K562 (cell line): ENCODE data around the gene MOB1A. TPM values are rescaled to one million over a fixed set of nuclear protein-coding genes. Genes with fewer than 3 reads are reported as not detected.
A peak's percentile ranks its signal among the peaks of the same experiment; 100 is the strongest.

Source experiments
- ADNP ChIP-seq: fragments of 200-800 bp; sonication (Bioruptor generic); IDR thresholded peaks from 2 replicates; pipeline ENCODE4 v1.6.1; 2016; ENCODE audit warnings: missing genetic modification characterization, missing compliant biosample characterization
- CREB1 ChIP-seq, 2 experiments: sonication (generic) in 1 of 2; formaldehyde crosslinking in 1 of 2; IDR thresholded peaks; 2 replicates each; pipeline versions ENCODE4 v1.6.1 to v1.8.0; 2012 to 2022; ENCODE audit warnings: inconsistent platforms in 1 of 2, mild to moderate bottlenecking in 1 of 2, missing genetic modification reagents in 1 of 2, moderate library complexity in 1 of 2
- ESRRA ChIP-seq: fragments of 450-650 bp; IDR thresholded peaks from 2 replicates; pipeline ENCODE4 v1.6.1; 2014; ENCODE audit warnings: low read depth, mild to moderate bottlenecking, moderate library complexity, borderline replicate concordance
- FOXA3 ChIP-seq, 2 experiments: fragments of 450-650 bp in 1 of 2; sonication (generic) in 1 of 2; formaldehyde crosslinking; IDR thresholded peaks in 1 of 2; conservative IDR thresholded peaks in 1 of 2; 2 replicates each; pipeline versions ENCODE4 v1.4.0 to v1.8.0; 2020 to 2022; ENCODE audit warnings: mild to moderate bottlenecking in 2 of 2, missing genetic modification reagents in 1 of 2
- GTF2A2 ChIP-seq: IDR thresholded peaks from 2 replicates; pipeline ENCODE4 v1.6.1; 2016; ENCODE audit warnings: mild to moderate bottlenecking, missing genetic modification characterization, missing compliant biosample characterization
- HMG20B ChIP-seq: fragments of 250-450 bp; sonication (Bioruptor Pico); IDR thresholded peaks from 2 replicates; pipeline ENCODE4 v1.5.0; 2021; ENCODE audit warnings: mild to moderate bottlenecking
- HNRNPK ChIP-seq: fragments of 200-400 bp; formaldehyde crosslinking; IDR thresholded peaks from one replicate; pipeline ENCODE4 v1.6.1; 2018; ENCODE audit warnings: mild to moderate bottlenecking, low read depth, low read length; ENCODE audit not compliant: poor library complexity, severe bottlenecking
- HNRNPLL ChIP-seq: fragments of 200-400 bp; formaldehyde crosslinking; IDR thresholded peaks from 2 replicates; pipeline ENCODE4 v1.6.1; 2017; ENCODE audit warnings: low read length, low read depth, mild to moderate bottlenecking; ENCODE audit not compliant: poor library complexity, severe bottlenecking
- NFIX ChIP-seq: fragments of 250-450 bp; sonication (Bioruptor Pico); IDR thresholded peaks from 2 replicates; pipeline ENCODE4 v1.4.0; 2020; ENCODE audit warnings: low read depth, mild to moderate bottlenecking, moderate library complexity
- PHB ChIP-seq: fragments of 250-450 bp; sonication (Bioruptor Pico); IDR thresholded peaks from 2 replicates; pipeline ENCODE4 v1.5.0; 2021
- SRF ChIP-seq, 2 experiments: fragments of 250-450, 450-650 bp in 1 of 2; sonication (Bioruptor Pico) in 1 of 2; sonication (generic) in 1 of 2; formaldehyde crosslinking; IDR thresholded peaks; 2 replicates each; pipeline versions ENCODE4 v1.5.0 to v1.5.1; 2020 to 2022; ENCODE audit warnings: mild to moderate bottlenecking in 1 of 2, missing genetic modification reagents in 1 of 2
- YY1 ChIP-seq, 3 experiments: IDR thresholded peaks; 2 replicates each; pipeline ENCODE4 v1.6.1; 2011; ENCODE audit warnings: low read length in 2 of 3, mild to moderate bottlenecking in 2 of 3, moderate library complexity in 2 of 3, borderline replicate concordance in 1 of 3, control low read depth in 1 of 3, low read depth in 1 of 3; ENCODE audit not compliant: insufficient read depth in 3 of 3, insufficient replicate concordance in 2 of 3, control insufficient read depth in 1 of 3, insufficient read length in 1 of 3; ENCODE audit errors: extremely low read depth in 1 of 3
- ZNF140 ChIP-seq: fragments of 250-450 bp; sonication (Bioruptor Pico); IDR thresholded peaks from 2 replicates; pipeline ENCODE4 v1.8.0; 2021; ENCODE audit warnings: moderate library complexity, mild to moderate bottlenecking, inconsistent platforms
- polyA plus RNA-seq, 8 experiments: library from polyadenylated mRNA; depleted of rRNA in 4 of 8; stranded (reverse) in 5 of 8; unstranded in 3 of 8; fragments of >200 nt; fragmentation: Nextera tagmentation in 2 of 8; fragmentation: Illumina TruSeq in 1 of 8; extraction: Ambion mirVana in 2 of 8; extraction: Trizol in 1 of 8; gene quantifications; 2 replicates each; pipeline versions ENCODE4 v1.2.1 to v1.2.3, GENCODE V29; 2011 to 2014; ENCODE audit warnings: inconsistent platforms in 1 of 8, missing spikeins in 1 of 8
- total RNA-seq, 7 experiments: library from RNA; depleted of rRNA in 6 of 7; stranded (reverse); fragments of >200 nt in 6 of 7; fragmentation: Illumina TruSeq in 2 of 7; extraction: Trizol in 2 of 7; gene quantifications; 2 replicates each; pipeline versions ENCODE4 v1.2.1 to v1.2.3, GENCODE V29; 2011 to 2021; ENCODE audit warnings: low replicate concordance in 1 of 7
- TF ChIP-seq, protein P1 (sequence below), 2 experiments: fragments of 450-650 bp; conservative IDR thresholded peaks; 2 replicates each; pipeline ENCODE4 v1.6.1; 2017; ENCODE audit warnings: mild to moderate bottlenecking in 2 of 2, moderate library complexity in 2 of 2
- TF ChIP-seq, protein P2 (sequence below): sonication (generic); formaldehyde crosslinking; IDR thresholded peaks from 2 replicates; pipeline ENCODE4 v1.8.0; 2023; ENCODE audit warnings: mild to moderate bottlenecking, missing genetic modification reagents
- TF ChIP-seq, protein P3 (sequence below): sonication (generic); formaldehyde crosslinking; IDR thresholded peaks from 2 replicates; pipeline ENCODE4 v1.8.0; 2022; ENCODE audit warnings: missing genetic modification reagents, mild to moderate bottlenecking, moderate library complexity, borderline replicate concordance
- TF ChIP-seq, protein P4 (sequence below): IDR thresholded peaks from 2 replicates; pipeline ENCODE4 v1.6.1; 2011; ENCODE audit not compliant: insufficient read length; ENCODE audit errors: extremely low read depth

The MOB1A gene
- total and polyA plus RNA-seq, 9 of the 15 experiments (the other 6 are each of a cell fraction or from before 2014, with no cell fraction given) = 24.8 to 100 (median 60.2) TPM

DNA sequence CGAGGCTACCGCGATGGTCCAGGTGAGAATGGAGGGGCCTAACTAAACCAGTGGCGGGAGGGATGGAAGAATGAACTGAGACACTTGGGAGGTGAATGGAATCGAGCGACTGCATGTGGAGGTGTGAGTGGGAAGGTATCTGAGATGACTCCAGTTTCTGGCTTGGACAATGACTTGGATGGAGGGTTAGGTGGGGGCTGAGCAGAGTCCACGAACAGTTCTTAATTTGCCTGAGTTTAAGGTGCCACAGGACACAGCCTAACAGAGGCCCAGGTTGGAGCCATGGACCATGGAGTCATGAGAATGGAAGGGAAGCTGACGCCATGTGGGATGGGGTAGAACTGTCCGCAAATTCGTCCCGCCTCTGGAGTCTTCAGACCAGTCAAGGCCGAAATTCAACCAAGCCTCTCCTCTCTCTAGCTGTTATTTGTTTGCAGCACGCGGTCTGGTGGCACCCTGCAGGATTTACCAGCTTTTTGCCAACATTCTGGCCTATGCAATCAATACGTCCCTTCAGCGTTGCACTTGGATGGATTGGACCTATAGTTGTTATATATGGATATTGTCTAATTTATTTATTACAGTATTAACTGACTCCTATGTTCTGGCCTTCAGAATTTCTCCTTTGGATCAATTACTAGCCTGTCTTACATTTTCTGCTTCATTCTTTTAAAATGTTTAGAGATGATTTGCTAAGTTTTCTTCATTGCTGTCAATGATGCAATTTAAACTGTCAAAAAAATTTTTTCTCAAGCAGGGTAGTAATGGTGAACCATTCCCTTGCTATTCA is 30.0 kb downstream of the MOB1A start (continued):
- TF ChIP-seq, protein P1, sequence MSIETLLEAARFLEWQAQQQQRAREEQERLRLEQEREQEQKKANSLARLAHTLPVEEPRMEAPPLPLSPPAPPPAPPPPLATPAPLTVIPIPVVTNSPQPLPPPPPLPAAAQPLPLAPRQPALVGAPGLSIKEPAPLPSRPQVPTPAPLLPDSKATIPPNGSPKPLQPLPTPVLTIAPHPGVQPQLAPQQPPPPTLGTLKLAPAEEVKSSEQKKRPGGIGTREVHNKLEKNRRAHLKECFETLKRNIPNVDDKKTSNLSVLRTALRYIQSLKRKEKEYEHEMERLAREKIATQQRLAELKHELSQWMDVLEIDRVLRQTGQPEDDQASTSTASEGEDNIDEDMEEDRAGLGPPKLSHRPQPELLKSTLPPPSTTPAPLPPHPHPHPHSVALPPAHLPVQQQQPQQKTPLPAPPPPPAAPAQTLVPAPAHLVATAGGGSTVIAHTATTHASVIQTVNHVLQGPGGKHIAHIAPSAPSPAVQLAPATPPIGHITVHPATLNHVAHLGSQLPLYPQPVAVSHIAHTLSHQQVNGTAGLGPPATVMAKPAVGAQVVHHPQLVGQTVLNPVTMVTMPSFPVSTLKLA (conservative IDR thresholded peaks at IDR 0.05) = peak in 1 of 2 experiments; percentile 7; a peak in 2 of 4 replicates
- TF ChIP-seq ADNP (no peak), HNRNPLL (no peak), GTF2A2 (tag) (no peak), ESRRA (no peak), ZNF140 (CRISPR knock-in tag) (no peak), YY1 (IDR thresholded peaks at IDR 0.05; ENCODE audit: borderline replicate concordance in 1 of 3, control insufficient read depth in 1 of 3, extremely low read depth in 1 of 3, insufficient read depth in 3 of 3, insufficient read length in 1 of 3, insufficient replicate concordance in 2 of 3, low read depth in 1 of 3, low read length in 2 of 3) (peak in 1 of 3 experiments; percentile 37), HNRNPK (no peak), PHB (CRISPR knock-in tag) (no peak), NFIX (CRISPR knock-in tag) (no peak), FOXA3 (CRISPR knock-in tag; conservative IDR thresholded peaks at IDR 0.05 in 1 of 2, IDR thresholded peaks at IDR 0.05 in 1 of 2) (no peak), CREB1 (IDR thresholded peaks at IDR 0.05) (no peak), CREB1 (CRISPR knock-in tag; IDR thresholded peaks at IDR 0.05) (no peak), HMG20B (CRISPR knock-in tag) (no peak), SRF (CRISPR knock-in tag; IDR thresholded peaks at IDR 0.05) (no peak)
- TF ChIP-seq, protein P2, sequence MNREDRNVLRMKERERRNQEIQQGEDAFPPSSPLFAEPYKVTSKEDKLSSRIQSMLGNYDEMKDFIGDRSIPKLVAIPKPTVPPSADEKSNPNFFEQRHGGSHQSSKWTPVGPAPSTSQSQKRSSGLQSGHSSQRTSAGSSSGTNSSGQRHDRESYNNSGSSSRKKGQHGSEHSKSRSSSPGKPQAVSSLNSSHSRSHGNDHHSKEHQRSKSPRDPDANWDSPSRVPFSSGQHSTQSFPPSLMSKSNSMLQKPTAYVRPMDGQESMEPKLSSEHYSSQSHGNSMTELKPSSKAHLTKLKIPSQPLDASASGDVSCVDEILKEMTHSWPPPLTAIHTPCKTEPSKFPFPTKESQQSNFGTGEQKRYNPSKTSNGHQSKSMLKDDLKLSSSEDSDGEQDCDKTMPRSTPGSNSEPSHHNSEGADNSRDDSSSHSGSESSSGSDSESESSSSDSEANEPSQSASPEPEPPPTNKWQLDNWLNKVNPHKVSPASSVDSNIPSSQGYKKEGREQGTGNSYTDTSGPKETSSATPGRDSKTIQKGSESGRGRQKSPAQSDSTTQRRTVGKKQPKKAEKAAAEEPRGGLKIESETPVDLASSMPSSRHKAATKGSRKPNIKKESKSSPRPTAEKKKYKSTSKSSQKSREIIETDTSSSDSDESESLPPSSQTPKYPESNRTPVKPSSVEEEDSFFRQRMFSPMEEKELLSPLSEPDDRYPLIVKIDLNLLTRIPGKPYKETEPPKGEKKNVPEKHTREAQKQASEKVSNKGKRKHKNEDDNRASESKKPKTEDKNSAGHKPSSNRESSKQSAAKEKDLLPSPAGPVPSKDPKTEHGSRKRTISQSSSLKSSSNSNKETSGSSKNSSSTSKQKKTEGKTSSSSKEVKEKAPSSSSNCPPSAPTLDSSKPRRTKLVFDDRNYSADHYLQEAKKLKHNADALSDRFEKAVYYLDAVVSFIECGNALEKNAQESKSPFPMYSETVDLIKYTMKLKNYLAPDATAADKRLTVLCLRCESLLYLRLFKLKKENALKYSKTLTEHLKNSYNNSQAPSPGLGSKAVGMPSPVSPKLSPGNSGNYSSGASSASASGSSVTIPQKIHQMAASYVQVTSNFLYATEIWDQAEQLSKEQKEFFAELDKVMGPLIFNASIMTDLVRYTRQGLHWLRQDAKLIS (CRISPR knock-in tag) = no peak
- TF ChIP-seq, protein P3, sequence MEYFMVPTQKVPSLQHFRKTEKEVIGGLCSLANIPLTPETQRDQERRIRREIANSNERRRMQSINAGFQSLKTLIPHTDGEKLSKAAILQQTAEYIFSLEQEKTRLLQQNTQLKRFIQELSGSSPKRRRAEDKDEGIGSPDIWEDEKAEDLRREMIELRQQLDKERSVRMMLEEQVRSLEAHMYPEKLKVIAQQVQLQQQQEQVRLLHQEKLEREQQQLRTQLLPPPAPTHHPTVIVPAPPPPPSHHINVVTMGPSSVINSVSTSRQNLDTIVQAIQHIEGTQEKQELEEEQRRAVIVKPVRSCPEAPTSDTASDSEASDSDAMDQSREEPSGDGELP (CRISPR knock-in tag) = no peak
- TF ChIP-seq, protein P4, sequence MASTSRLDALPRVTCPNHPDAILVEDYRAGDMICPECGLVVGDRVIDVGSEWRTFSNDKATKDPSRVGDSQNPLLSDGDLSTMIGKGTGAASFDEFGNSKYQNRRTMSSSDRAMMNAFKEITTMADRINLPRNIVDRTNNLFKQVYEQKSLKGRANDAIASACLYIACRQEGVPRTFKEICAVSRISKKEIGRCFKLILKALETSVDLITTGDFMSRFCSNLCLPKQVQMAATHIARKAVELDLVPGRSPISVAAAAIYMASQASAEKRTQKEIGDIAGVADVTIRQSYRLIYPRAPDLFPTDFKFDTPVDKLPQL = no peak
